KMS-11 (cell line): ENCODE measurements around the gene ACER3.
"Not testable (repeated sequence)": the region's sequence is repeated elsewhere in the genome, so short reads cannot be mapped to it uniquely, and the experiment has no call there.

Source experiments
- H2AFZ ChIP-seq: fragments of 200-600 bp; sonication (generic); 2 replicates; pipeline ENCODE4 v1.6.1; 2016; ENCODE audit warnings: antibody characterized with exemption, mixed run types, low read depth
- H3K27ac ChIP-seq: fragments of 200-600 bp; sonication (generic); 2 replicates; pipeline ENCODE4 v1.6.1; 2016; ENCODE audit warnings: mild to moderate bottlenecking, mixed run types
- H3K27me3 ChIP-seq: fragments of 200-600 bp; sonication (generic); 2 replicates; pipeline ENCODE4 v1.6.1; 2017; ENCODE audit warnings: mild to moderate bottlenecking, low read depth, mixed run types, moderate library complexity; ENCODE audit not compliant: insufficient read depth
- H3K36me3 ChIP-seq: fragments of 200-600 bp; sonication (generic); 2 replicates; pipeline ENCODE4 v1.6.1; 2017; ENCODE audit warnings: mild to moderate bottlenecking, mixed run types; ENCODE audit not compliant: insufficient read depth
- H3K4me1 ChIP-seq: fragments of 200-600 bp; sonication (generic); 2 replicates; pipeline ENCODE4 v1.6.1; 2016; ENCODE audit warnings: mild to moderate bottlenecking, low read depth, mixed run types; ENCODE audit not compliant: poor library complexity, severe bottlenecking
- H3K4me2 ChIP-seq: fragments of 200-600 bp; sonication (generic); 2 replicates; pipeline ENCODE4 v1.7.0; 2016; ENCODE audit warnings: mild to moderate bottlenecking, mixed run types
- H3K4me3 ChIP-seq: fragments of 200-600 bp; sonication (generic); IDR thresholded peaks from 2 replicates; pipeline ENCODE4 v1.6.1; 2017; ENCODE audit warnings: low read depth, low read length, mixed read lengths; ENCODE audit not compliant: insufficient read depth
- H3K79me2 ChIP-seq: fragments of 200-600 bp; sonication (generic); 2 replicates; pipeline ENCODE4 v1.6.1; 2016; ENCODE audit warnings: low read depth, mixed run types; ENCODE audit not compliant: insufficient read depth
- H3K9ac ChIP-seq: fragments of 200-600 bp; sonication (generic); 2 replicates; pipeline ENCODE4 v1.6.1; 2016; ENCODE audit warnings: mild to moderate bottlenecking, mixed run types
- H4K20me1 ChIP-seq: fragments of 200-600 bp; sonication (generic); 2 replicates; pipeline ENCODE4 v1.6.1; 2016; ENCODE audit warnings: mild to moderate bottlenecking, mixed run types; ENCODE audit not compliant: insufficient read depth
- TF ChIP-seq, protein P1 (sequence below): fragments of 200-600 bp; sonication (generic); conservative IDR thresholded peaks from 2 replicates; pipeline ENCODE4 v1.6.1; 2017; ENCODE audit warnings: low read depth, mild to moderate bottlenecking, antibody characterized with exemption, low read length, moderate library complexity, mixed read lengths

ACER3 gene

DNA sequence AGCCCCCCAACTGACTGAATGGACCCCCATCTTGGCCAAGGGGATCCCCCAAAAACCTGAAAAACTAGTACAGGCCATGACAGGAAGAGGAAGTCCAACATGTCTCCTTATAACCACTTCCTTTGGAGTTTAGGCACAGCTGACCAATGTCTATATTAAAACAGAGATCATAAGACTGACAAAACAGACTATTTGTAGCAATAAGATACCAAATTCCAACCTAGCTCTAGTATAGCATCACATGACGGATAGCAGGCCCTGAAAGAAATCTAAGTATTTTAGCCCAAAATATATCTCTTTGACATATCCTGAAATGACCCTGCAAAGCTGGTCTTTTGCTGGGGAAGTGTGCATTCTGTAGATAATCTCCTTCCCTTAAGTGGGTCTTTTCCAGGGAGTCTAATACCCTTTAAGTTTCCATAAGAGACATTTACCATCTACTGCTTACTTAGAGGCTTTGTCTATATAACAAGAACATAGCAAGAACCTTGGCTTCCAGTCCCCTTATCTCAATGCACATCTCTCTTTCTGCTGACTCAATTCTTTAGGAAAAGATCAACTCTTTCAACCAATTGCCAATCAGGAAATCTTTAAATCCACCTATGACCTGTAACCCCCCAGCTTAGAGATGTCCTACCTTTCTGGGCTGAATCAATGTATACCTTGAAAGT is 34.9 kb upstream of the ACER3 start:
- Histone ChIP-seq H3K4me2 (no peak overlapping the region), H3K27ac (no peak overlapping the region), H3K27me3 (no peaks in the 10 kb centered on the region), H3K4me1 (no peaks in the 10 kb centered on the region), H3K79me2 (no peaks in the 10 kb centered on the region), H3K36me3 (no peaks in the 10 kb centered on the region), H2AFZ (no peak overlapping the region), H4K20me1 (no peaks in the 10 kb centered on the region), H3K9ac (no peak overlapping the region), H3K4me3 (no peak overlapping the region)
- TF ChIP-seq, protein P1, sequence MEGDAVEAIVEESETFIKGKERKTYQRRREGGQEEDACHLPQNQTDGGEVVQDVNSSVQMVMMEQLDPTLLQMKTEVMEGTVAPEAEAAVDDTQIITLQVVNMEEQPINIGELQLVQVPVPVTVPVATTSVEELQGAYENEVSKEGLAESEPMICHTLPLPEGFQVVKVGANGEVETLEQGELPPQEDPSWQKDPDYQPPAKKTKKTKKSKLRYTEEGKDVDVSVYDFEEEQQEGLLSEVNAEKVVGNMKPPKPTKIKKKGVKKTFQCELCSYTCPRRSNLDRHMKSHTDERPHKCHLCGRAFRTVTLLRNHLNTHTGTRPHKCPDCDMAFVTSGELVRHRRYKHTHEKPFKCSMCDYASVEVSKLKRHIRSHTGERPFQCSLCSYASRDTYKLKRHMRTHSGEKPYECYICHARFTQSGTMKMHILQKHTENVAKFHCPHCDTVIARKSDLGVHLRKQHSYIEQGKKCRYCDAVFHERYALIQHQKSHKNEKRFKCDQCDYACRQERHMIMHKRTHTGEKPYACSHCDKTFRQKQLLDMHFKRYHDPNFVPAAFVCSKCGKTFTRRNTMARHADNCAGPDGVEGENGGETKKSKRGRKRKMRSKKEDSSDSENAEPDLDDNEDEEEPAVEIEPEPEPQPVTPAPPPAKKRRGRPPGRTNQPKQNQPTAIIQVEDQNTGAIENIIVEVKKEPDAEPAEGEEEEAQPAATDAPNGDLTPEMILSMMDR = no peak

DNA sequence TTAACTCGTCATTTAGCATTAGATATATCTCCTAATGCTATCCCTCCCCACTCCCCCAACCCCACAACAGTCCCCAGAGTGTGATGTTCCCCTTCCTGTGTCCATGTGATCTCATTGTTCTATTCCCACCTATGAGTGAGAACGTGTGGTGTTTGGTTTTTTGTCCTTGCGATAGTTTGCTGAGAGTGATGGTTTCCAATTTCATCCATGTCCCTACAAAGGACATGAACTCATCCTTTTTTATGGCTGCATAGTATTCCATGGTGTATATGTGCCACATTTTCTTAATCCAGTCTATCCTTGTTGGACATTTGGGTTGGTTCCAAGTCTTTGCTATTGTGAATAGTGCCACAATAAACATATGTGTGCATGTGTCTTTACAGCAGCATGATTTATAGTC is 34.2 kb upstream of the ACER3 start:
- not testable (repeated sequence) for H3K4me3 ChIP-seq, H3K36me3 ChIP-seq, H3K4me1 ChIP-seq, H3K9ac ChIP-seq, H3K27me3 ChIP-seq, H3K79me2 ChIP-seq, H3K27ac ChIP-seq, H3K4me2 ChIP-seq, H2AFZ ChIP-seq, H4K20me1 ChIP-seq

DNA sequence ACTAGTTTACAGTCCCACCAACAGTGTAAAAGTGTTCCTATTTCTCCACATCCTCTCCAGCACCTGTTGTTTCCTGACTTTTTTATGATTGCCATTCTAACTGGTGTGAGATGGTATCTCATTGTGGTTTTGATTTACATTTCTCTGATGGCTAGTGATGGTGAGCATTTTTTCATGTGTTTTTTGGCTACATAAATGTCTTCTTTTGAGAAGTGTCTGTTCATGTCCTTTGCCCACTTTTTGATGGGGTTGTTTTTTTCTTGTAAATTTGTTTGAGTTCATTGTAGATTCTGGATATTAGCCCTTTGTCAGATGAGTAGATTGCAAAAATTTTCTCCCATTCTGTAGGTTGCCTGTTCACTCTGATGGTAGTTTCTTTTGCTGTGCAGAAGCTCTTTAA is 33.7 kb upstream of the ACER3 start:
- not testable (repeated sequence) for H3K27ac ChIP-seq, H3K79me2 ChIP-seq, H3K4me1 ChIP-seq, H4K20me1 ChIP-seq, H3K4me3 ChIP-seq, H3K36me3 ChIP-seq, H2AFZ ChIP-seq, H3K4me2 ChIP-seq, H3K9ac ChIP-seq, H3K27me3 ChIP-seq

DNA sequence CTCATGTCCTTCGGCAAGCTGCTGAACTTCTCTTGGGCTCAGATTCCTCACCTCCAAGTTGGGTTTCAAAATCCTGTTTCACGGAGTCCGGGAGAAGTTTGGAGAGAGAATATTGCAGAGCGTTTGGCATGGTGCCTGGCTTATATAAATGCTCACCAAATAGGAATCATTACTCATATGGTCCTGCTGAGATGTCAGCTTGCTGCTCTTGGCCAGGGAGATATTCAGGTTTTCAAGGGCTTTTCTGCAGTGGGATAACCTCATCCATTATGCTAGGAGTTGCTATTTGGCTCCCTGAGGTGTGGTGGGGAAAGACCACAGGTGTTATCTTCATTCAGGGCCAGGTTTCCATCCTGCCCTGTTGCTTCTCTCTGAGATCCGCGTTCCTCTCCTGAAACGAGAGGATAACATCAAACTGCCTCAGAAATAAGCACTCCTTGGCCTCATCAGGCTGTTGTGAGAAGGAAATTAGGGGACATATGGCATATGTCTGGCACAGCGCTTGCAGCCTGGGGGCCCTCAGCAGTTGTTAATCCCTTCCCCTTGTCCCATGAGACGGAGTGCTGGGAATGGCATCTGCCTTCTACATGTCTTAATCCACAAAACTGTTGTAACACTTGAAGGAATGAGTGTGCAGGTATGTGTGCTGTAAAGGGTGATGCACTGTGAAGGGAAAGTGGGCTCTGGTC is 29.9 kb upstream of the ACER3 start:
- no peak overlapping the region for H2AFZ ChIP-seq
- TF ChIP-seq, protein P1 = no peak
- H3K27ac ChIP-seq = no peak overlapping the region

DNA sequence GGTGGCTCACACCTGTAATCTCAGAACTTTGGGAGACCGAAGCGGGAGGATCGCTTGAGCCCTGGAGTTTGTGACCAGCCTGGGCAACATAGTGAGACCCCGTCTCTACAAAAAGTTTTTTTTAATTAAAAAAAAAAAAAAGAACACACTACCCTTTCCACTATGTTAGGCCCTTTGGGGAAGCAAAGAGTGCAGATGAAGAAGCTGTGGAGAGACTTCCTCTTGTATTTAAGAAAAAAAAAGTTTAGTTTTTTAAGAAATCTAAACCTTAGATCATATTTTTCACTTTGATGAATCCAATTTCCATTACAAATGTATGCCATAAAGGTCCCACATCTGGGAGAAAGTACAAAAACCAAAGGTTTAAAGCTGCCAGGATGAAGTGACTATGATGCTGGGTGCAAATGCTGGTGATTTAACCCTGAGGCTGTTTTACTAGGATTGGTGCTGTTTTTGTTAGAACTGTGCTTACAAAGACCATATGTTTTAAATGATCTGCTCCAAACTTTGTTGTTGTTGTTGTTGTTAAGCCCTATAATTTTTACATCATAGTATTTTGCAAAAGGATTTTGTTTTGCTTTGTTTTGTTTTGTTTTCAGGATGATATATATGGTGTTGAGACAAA is 28.9 kb upstream of the ACER3 start:
- H3K4me2 ChIP-seq = no peak overlapping the region
- no peaks in the 10 kb centered on the region for H3K79me2 ChIP-seq
- no peaks in the 10 kb centered on the region for H4K20me1 ChIP-seq
- no peak overlapping the region for H3K27ac ChIP-seq
- no peak overlapping the region for H2AFZ ChIP-seq
- no peaks in the 10 kb centered on the region for H3K4me1 ChIP-seq
- H3K36me3 ChIP-seq = no peaks in the 10 kb centered on the region
- TF ChIP-seq, protein P1 = no peak
- no peak overlapping the region for H3K4me3 ChIP-seq
- no peaks in the 10 kb centered on the region for H3K27me3 ChIP-seq
- H3K9ac ChIP-seq = no peak overlapping the region

More for the DNA sequence above, 29.9 kb upstream of the ACER3 start:
- Histone ChIP-seq H3K27me3 (no peaks in the 10 kb centered on the region), H3K79me2 (no peaks in the 10 kb centered on the region), H3K9ac (no peak overlapping the region), H3K4me1 (no peaks in the 10 kb centered on the region), H3K4me3 (no peak overlapping the region), H4K20me1 (no peaks in the 10 kb centered on the region), H3K4me2 (no peak overlapping the region), H3K36me3 (no peaks in the 10 kb centered on the region)
